GM12878 (cell line): ENCODE data around the gene FEZF2. TPM values are rescaled to one million over a fixed set of nuclear protein-coding genes. Genes with fewer than 3 reads are reported as not detected.

Experiments
- ATAC-seq: fragments of 200-7000 bp; cut with Tn5 transposase; 3 replicates; pipeline ENCODE4 v1.9.1; 2020; ENCODE audit warnings: mild to moderate bottlenecking, moderate library complexity
- BruUV-seq: library from RNA; stranded (reverse); fragments of 400-500 nt; replicated peaks from 2 replicates; lab custom pipeline; 2021; lab: Mats Ljungman, UMichigan
- CTCF ChIA-PET: fragments of 300-600 bp; sonication (Branson Sonifier 250); formaldehyde crosslinking; extraction: SDS; loops from one replicate; lab custom pipeline; 2021; ENCODE audit warnings: inconsistent platforms; lab: Yijun Ruan, JAX
- POLR2A ChIA-PET: fragments of 350-600 bp; formaldehyde crosslinking; extraction: SDS; loops from one replicate; lab custom pipeline; 2021; ENCODE audit warnings: inconsistent platforms; lab: Charles Lee
- RAD21 ChIA-PET: fragments of 300-600 bp; sonication (Branson Sonifier 250); formaldehyde crosslinking; loops from one replicate; lab custom pipeline; 2023; ENCODE audit warnings: antibody characterized with exemption; ENCODE audit not compliant: unreplicated experiment; lab: Charles Lee
- SMC1A ChIA-PET: fragments of 300-600 bp; sonication (Branson Sonifier 250); formaldehyde crosslinking; loops from one replicate; lab custom pipeline; 2023; ENCODE audit not compliant: unreplicated experiment, uncharacterized antibody; lab: Charles Lee
- DNase-seq: peaks from one replicate; pipeline ENCODE4 v3.0.0-alpha.2; 2011; ENCODE audit warnings: low read depth, low spot score
- FAIRE-seq: peaks from 3 replicates; lab custom pipeline; 2011; peaks lifted over from hg19 to GRCh38; lab: Jason Lieb, UNC
- H2AFZ ChIP-seq: 2 replicates; pipeline ENCODE4 v1.6.0; 2011; ENCODE audit warnings: low read depth, low read length, control low read depth; ENCODE audit not compliant: control insufficient read depth
- H3K27ac ChIP-seq: 2 replicates; pipeline ENCODE4 v1.5.1; 2011; ENCODE audit warnings: control low read depth; ENCODE audit not compliant: control insufficient read depth, insufficient read depth
- H3K27me3 ChIP-seq, 2 experiments: replicated peaks in 1 of 2; 2 replicates each; pipeline versions ENCODE4 v1.6.0 to v1.6.1; 2011; ENCODE audit warnings: low read length in 1 of 2; ENCODE audit not compliant: control insufficient read depth in 2 of 2, insufficient read depth in 2 of 2
- H3K36me3 ChIP-seq, 2 experiments: 2 replicates each; pipeline ENCODE4 v1.5.1; 2011; ENCODE audit warnings: low read length in 1 of 2; ENCODE audit not compliant: control insufficient read depth in 2 of 2, insufficient read depth in 2 of 2
- H3K4me1 ChIP-seq: 2 replicates; pipeline ENCODE4 v1.6.1; 2011; ENCODE audit warnings: mild to moderate bottlenecking, low read length, moderate library complexity, mixed read lengths; ENCODE audit not compliant: control insufficient read depth, insufficient read depth
- H3K4me2 ChIP-seq: 2 replicates; pipeline ENCODE4 v1.6.0; 2011; ENCODE audit warnings: control low read depth; ENCODE audit not compliant: control insufficient read depth, insufficient read depth
- H3K4me3 ChIP-seq: fragments of 200-600 bp; sonication (generic); 2 replicates; pipeline ENCODE4 v1.5.1; 2016
- H3K79me2 ChIP-seq: 2 replicates; pipeline ENCODE4 v1.6.0; 2011; ENCODE audit warnings: low read length; ENCODE audit not compliant: control insufficient read depth, insufficient read depth
- H3K9ac ChIP-seq: 2 replicates; pipeline ENCODE4 v1.8.0; 2011; ENCODE audit warnings: low read length, control low read depth, mixed read lengths; ENCODE audit not compliant: control insufficient read depth, insufficient read depth
- H3K9me3 ChIP-seq: replicated peaks from 3 replicates; pipeline ENCODE4 v1.5.1; 2011; ENCODE audit warnings: mild to moderate bottlenecking, low read length; ENCODE audit not compliant: control insufficient read depth, insufficient read depth
- H4K20me1 ChIP-seq: 2 replicates; pipeline ENCODE4 v1.6.0; 2011; ENCODE audit not compliant: control insufficient read depth, insufficient read depth
- CHD4 ChIP-seq: fragments of 200-600 bp; sonication (generic); IDR thresholded peaks from 2 replicates; pipeline ENCODE4 v1.6.1; 2016; ENCODE audit warnings: mild to moderate bottlenecking
- HCFC1 ChIP-seq: fragments of 150-350 bp; IDR thresholded peaks from 2 replicates; pipeline ENCODE4 v1.6.1; 2014; ENCODE audit warnings: low read length
- RAD51 ChIP-seq: fragments of 450-650 bp; IDR thresholded peaks from 2 replicates; pipeline ENCODE4 v1.6.1; 2016; ENCODE audit warnings: moderate library complexity, mild to moderate bottlenecking, inconsistent platforms
- RUNX3 ChIP-seq: IDR thresholded peaks from 2 replicates; pipeline ENCODE4 v1.6.1; 2012; ENCODE audit warnings: low read length, inconsistent platforms
- SMAD1 ChIP-seq: fragments of 450-650 bp; IDR thresholded peaks from 2 replicates; pipeline ENCODE4 v1.6.1; 2018; ENCODE audit warnings: mild to moderate bottlenecking, low read depth; ENCODE audit not compliant: partially characterized antibody
- SUZ12 ChIP-seq: fragments of 200-600 bp; sonication (generic); IDR thresholded peaks from one replicate; pipeline ENCODE4 v1.6.1; 2018; ENCODE audit warnings: antibody characterized with exemption, mild to moderate bottlenecking; ENCODE audit not compliant: unreplicated experiment
- ZNF274 ChIP-seq: IDR thresholded peaks from one replicate; pipeline ENCODE4 v1.8.0; 2011; ENCODE audit not compliant: insufficient read length, insufficient read depth
- WGBS: methylation state at CpG from one replicate; pipeline ENCODE4 v1.1.6; 2016; ENCODE audit warnings: low lambda C conversion rate; ENCODE audit not compliant: insufficient replicate concordance, insufficient coverage; ENCODE audit errors: missing lambda C conversion rate; 5-methylcytosine and 5-hydroxymethylcytosine counted together
- in situ Hi-C: fragments of 300-500 bp; cut with MboI; formaldehyde crosslinking; loops from 9 replicates; pipeline ENCODE4 v1.14.3; 2018; ENCODE audit warnings: mixed read lengths
- intact Hi-C: fragments of 100-400 bp; cut with micrococcal nuclease; formaldehyde crosslinking; loops from one replicate; pipeline ENCODE4 v1.14.2; 2022; ENCODE audit not compliant: unreplicated experiment
- polyA plus RNA-seq, 11 experiments: library from polyadenylated mRNA; depleted of rRNA in 4 of 11; unstranded in 6 of 11; stranded (reverse) in 5 of 11; fragments of >200 nt; fragmentation: Nextera tagmentation in 4 of 11; fragmentation: Illumina TruSeq in 1 of 11; extraction: Ambion mirVana in 4 of 11; extraction: Trizol in 1 of 11; gene quantifications; 1 replicate in 1 of 11; 2 replicates in 10 of 11; pipeline versions ENCODE4 v1.2.1 to v1.2.3, GENCODE V29; 2011 to 2016; ENCODE audit warnings: inconsistent platforms in 2 of 11, missing spikeins in 2 of 11, low read depth in 1 of 11
- total RNA-seq, 4 experiments: library from RNA; depleted of rRNA in 3 of 4; stranded (reverse); fragments of >200 nt in 3 of 4; fragmentation: Illumina TruSeq in 1 of 4; extraction: Trizol in 1 of 4; gene quantifications; 2 replicates each; pipeline versions ENCODE4 v1.2.1 to v1.2.3, GENCODE V29; 2013 to 2021
- TF ChIP-seq, protein P1 (sequence below): fragments of 450-650 bp; IDR thresholded peaks from 2 replicates; pipeline ENCODE4 v1.6.1; 2016; ENCODE audit warnings: mild to moderate bottlenecking, moderate library complexity, borderline replicate concordance

FEZF2 gene
- total and polyA plus RNA-seq, 10 of the 15 experiments (the other 5 are each of a cell fraction or from before 2014, with no cell fraction given): not detected

DNA sequence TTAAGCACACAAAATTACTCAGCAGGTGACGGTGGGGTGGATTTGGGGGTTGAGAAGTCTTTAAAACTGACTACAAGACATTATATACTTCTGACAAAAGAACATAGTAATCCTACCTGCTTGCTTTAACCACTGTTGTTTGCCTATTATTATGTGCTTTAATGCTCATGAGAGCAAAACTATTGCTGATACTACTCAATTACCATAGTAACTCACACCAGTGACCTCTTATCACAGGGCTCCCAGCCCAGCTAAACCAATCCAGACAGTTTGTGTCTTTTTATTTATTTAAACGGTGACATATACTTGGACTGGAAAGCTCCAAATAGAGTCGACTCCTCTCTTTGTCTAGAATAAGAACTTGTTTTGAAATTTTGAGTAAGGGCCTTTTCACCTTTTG, 42.8 kb upstream of the FEZF2 start:
- intact Hi-C loops: no loop called here
- ChIA-PET SMC1A (no interaction called here), POLR2A (no interaction called here), RAD21 (no interaction called here), CTCF (no interaction called here)
- Histone ChIP-seq H3K4me3 (no peak overlapping the region), H3K4me2 (no peak overlapping the region), H3K27me3 (no peaks in the 10 kb centered on the region), H2AFZ (no peak overlapping the region), H4K20me1 (no peaks in the 10 kb centered on the region), H3K79me2 (no peaks in the 10 kb centered on the region), H3K4me1 (no peaks in the 10 kb centered on the region), H3K36me3 (no peaks in the 10 kb centered on the region), H3K9me3 (no peaks in the 10 kb centered on the region), H3K27ac (no peak overlapping the region), H3K9ac (no peak overlapping the region)
- no TSS peak for BruUV-seq
- DNase-seq (no peak), ATAC-seq (no peak), FAIRE-seq (no peak)
- in situ Hi-C loops: no loop called here
- 9% methylated on average over 3 of the region's 3 CpGs for WGBS
- TF ChIP-seq SMAD1 (no peak), SUZ12 (no peak), RUNX3 (no peak), HCFC1 (no peak), ZNF274 (no peak), RAD51 (no peak), CHD4 (no peak)
- TF ChIP-seq, protein P1, sequence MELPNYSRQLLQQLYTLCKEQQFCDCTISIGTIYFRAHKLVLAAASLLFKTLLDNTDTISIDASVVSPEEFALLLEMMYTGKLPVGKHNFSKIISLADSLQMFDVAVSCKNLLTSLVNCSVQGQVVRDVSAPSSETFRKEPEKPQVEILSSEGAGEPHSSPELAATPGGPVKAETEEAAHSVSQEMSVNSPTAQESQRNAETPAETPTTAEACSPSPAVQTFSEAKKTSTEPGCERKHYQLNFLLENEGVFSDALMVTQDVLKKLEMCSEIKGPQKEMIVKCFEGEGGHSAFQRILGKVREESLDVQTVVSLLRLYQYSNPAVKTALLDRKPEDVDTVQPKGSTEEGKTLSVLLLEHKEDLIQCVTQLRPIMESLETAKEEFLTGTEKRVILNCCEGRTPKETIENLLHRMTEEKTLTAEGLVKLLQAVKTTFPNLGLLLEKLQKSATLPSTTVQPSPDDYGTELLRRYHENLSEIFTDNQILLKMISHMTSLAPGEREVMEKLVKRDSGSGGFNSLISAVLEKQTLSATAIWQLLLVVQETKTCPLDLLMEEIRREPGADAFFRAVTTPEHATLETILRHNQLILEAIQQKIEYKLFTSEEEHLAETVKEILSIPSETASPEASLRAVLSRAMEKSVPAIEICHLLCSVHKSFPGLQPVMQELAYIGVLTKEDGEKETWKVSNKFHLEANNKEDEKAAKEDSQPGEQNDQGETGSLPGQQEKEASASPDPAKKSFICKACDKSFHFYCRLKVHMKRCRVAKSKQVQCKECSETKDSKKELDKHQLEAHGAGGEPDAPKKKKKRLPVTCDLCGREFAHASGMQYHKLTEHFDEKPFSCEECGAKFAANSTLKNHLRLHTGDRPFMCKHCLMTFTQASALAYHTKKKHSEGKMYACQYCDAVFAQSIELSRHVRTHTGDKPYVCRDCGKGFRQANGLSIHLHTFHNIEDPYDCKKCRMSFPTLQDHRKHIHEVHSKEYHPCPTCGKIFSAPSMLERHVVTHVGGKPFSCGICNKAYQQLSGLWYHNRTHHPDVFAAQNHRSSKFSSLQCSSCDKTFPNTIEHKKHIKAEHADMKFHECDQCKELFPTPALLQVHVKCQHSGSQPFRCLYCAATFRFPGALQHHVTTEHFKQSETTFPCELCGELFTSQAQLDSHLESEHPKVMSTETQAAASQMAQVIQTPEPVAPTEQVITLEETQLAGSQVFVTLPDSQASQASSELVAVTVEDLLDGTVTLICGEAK: no peak
